ENCODE data around the gene TMEM140. TPM values are rescaled to one million over a fixed set of nuclear protein-coding genes. Genes with fewer than 3 reads are reported as not detected.

TMEM140 gene
- total and polyA plus RNA-seq, 3 donors from 2014 or later, result 5.1 to 11.4 (median 6.3) TPM

- 90 to 94% methylated on average over 1 of the region's 1 CpG for WGBS, 2 donors
- TF ChIP-seq CTCF (IDR thresholded peaks at IDR 0.05), result no peak
Observed at GRCh38 chr7:135154734-135155133, 6.9 kb downstream of the TMEM140 start.

GRCh38 chr7:135156290-135156689, 8.4 kb downstream of the TMEM140 start:
- Histone ChIP-seq H3K27ac (no peak overlapping the region), H3K27me3 (no peaks in the 10 kb centered on the region), H3K36me3 (ENCODE audit: low read depth, missing control alignments) (no peaks in the 10 kb centered on the region), H3K4me3 (no peak overlapping the region), H3K4me1 (peaks cover 4% of the 10 kb centered on the region), H3K9me3 (no peaks in the 10 kb centered on the region)
- intact Hi-C loops (cut with DNase I; ENCODE audit: low total_unique reads), result no loop called here
- TF ChIP-seq CTCF (IDR thresholded peaks at IDR 0.05) (no peak), POLR2A (IDR thresholded peaks at IDR 0.05) (no peak)
- WGBS, 2 donors, result 85 to 90% methylated on average over 1 of the region's 1 CpG
- DNase-seq, result no peak

More at GRCh38 chr7:135154734-135155133, 6.9 kb downstream of the TMEM140 start:
- Histone ChIP-seq H3K4me3 (no peak overlapping the region), H3K27me3 (no peaks in the 10 kb centered on the region), H3K36me3 (ENCODE audit: low read depth, missing control alignments) (no peaks in the 10 kb centered on the region), H3K9me3 (no peaks in the 10 kb centered on the region), H3K27ac (no peak overlapping the region), H3K4me1 (no peaks in the 10 kb centered on the region)
- intact Hi-C loops (cut with DNase I; ENCODE audit: low total_unique reads), result no loop called here
- DNase-seq, result no peak

GRCh38 chr7:135158141-135158655, 10.3 kb downstream of the TMEM140 start:
- H3K4me1 ChIP-seq, result peaks cover 4% of the 10 kb centered on the region
- H3K9me3 ChIP-seq, result no peaks in the 10 kb centered on the region
- no peaks in the 10 kb centered on the region for H3K36me3 ChIP-seq (ENCODE audit: low read depth, missing control alignments)
- H3K27ac ChIP-seq, result no peak overlapping the region
- H3K4me3 ChIP-seq, result no peak overlapping the region
- intact Hi-C loops (cut with DNase I; ENCODE audit: low total_unique reads), result no loop called here
- WGBS, 2 donors, result 100% methylated on average over 1 of the region's 1 CpG; no CpG with 5 or more reads in 1 of the 2 donors
- H3K27me3 ChIP-seq, result no peaks in the 10 kb centered on the region
- DNase-seq, result no peak
- TF ChIP-seq POLR2A (IDR thresholded peaks at IDR 0.05) (no peak), CTCF (IDR thresholded peaks at IDR 0.05) (no peak)

- Histone ChIP-seq H3K4me3 (no peak overlapping the region), H3K27me3 (no peaks in the 10 kb centered on the region), H3K36me3 (ENCODE audit: low read depth, missing control alignments) (no peaks in the 10 kb centered on the region), H3K9me3 (no peaks in the 10 kb centered on the region), H3K27ac (no peak overlapping the region), H3K4me1 (peaks cover 4% of the 10 kb centered on the region)
- no peak for TF ChIP-seq POLR2A (IDR thresholded peaks at IDR 0.05)
- TF ChIP-seq CTCF (IDR thresholded peaks at IDR 0.05), result no peak
- WGBS, 2 donors, result 65 to 71% methylated on average over 6 of the region's 6 CpGs
- intact Hi-C loops (cut with DNase I; ENCODE audit: low total_unique reads), result no loop called here
- no peak for DNase-seq
Observed at GRCh38 chr7:135158874-135159273, 11.0 kb downstream of the TMEM140 start.
